Measurements from ENCODE around the gene LILRB2.

Gene LILRB2

GRCh38 chr19:54271106-54271505, 9.8 kb downstream of the LILRB2 start:
- CTCF ChIA-PET, result interaction anchor here (0.8 kb wide), 1 partner anchor 72 kb away, joined by 3 read pairs; no protein-coding TSS in a partner anchor

GRCh38 chr19:54268936-54269335, 12.0 kb downstream of the LILRB2 start:
- CTCF ChIA-PET, result interaction anchor here (1.0 to 1.5 kb wide), 3 partner anchors 12 to 95 kb away, joined by 3 to 6 read pairs (median 3); partner anchors contain the start of gene LILRB2
- H3K27ac ChIP-seq (ENCODE audit: insufficient read depth in 1 of 2, low read depth in 1 of 2, low read length in 2 of 2, poor library complexity in 1 of 2, severe bottlenecking in 2 of 2), result no peak overlapping the region
- H3K4me1 ChIP-seq (ENCODE audit: control extremely low read depth in 1 of 4, control insufficient read depth in 4 of 4, insufficient read depth in 4 of 4, low read length in 3 of 4), result peaks cover 0 to 10% (median 5%) of the 10 kb centered on the region in 4 experiments

More at GRCh38 chr19:54271106-54271505, 9.8 kb downstream of the LILRB2 start:
- no peaks in the 10 kb centered on the region for H3K27me3 ChIP-seq (replicated peaks in 2 of 5; ENCODE audit: control insufficient read depth in 4 of 5, insufficient read depth in 5 of 5, low read length in 4 of 5)
- no peak overlapping the region for H3K4me3 ChIP-seq (ENCODE audit: control insufficient read depth in 1 of 7, extremely low read depth in 1 of 7, insufficient read depth in 4 of 7, low read depth in 2 of 7, low read length in 6 of 7)
- POLR2A ChIA-PET, result interaction anchor here (0.5 kb wide), 1 partner anchor 423 kb away, joined by 3 read pairs; no protein-coding TSS in a partner anchor
- peaks cover 0 to 8% (median 5%) of the 10 kb centered on the region in 4 experiments for H3K4me1 ChIP-seq (ENCODE audit: control extremely low read depth in 1 of 4, control insufficient read depth in 4 of 4, insufficient read depth in 4 of 4, low read length in 3 of 4)
- no peaks in the 10 kb centered on the region for H3K9me3 ChIP-seq (ENCODE audit: control extremely low read depth in 1 of 5, control insufficient read depth in 4 of 5, insufficient read depth in 2 of 5, low read depth in 1 of 5, low read length in 4 of 5)
- DNase-seq, result no peak
- H3K27ac ChIP-seq (ENCODE audit: insufficient read depth in 1 of 2, low read depth in 1 of 2, low read length in 2 of 2, poor library complexity in 1 of 2, severe bottlenecking in 2 of 2), result no peak overlapping the region
- WGBS (ENCODE audit: insufficient coverage), result 83% methylated on average over 5 of the region's 8 CpGs
- peaks cover 0 to 5% (median 1%) of the 10 kb centered on the region in 4 experiments for H3K36me3 ChIP-seq (ENCODE audit: control insufficient read depth in 4 of 4, insufficient read depth in 4 of 4, low read length in 3 of 4)

GRCh38 chr19:54266133-54266532, 14.8 kb downstream of the LILRB2 start:
- 11% methylated on average over 6 of the region's 6 CpGs for WGBS (ENCODE audit: insufficient coverage)
- CTCF ChIA-PET, result interaction anchor here (0.7 to 3.4 kb wide), 35 partner anchors 10 to 150 kb away, joined by 3 to 17 read pairs (median 5); partner anchors contain the start of genes LILRB3, TMC4 and TTYH1
- no peak overlapping the region for H3K27ac ChIP-seq (ENCODE audit: insufficient read depth in 1 of 2, low read depth in 1 of 2, low read length in 2 of 2, poor library complexity in 1 of 2, severe bottlenecking in 2 of 2)
- H3K4me1 ChIP-seq (ENCODE audit: control extremely low read depth in 1 of 4, control insufficient read depth in 4 of 4, insufficient read depth in 4 of 4, low read length in 3 of 4), result peaks cover 0 to 2% (median under 1%) of the 10 kb centered on the region in 4 experiments
- POLR2A ChIA-PET, result interaction anchor here (0.5 to 0.6 kb wide), 2 partner anchors 20 to 77 kb away, joined by 3 read pairs; no protein-coding TSS in a partner anchor
- no peaks in the 10 kb centered on the region for H3K9me3 ChIP-seq (ENCODE audit: control extremely low read depth in 1 of 5, control insufficient read depth in 4 of 5, insufficient read depth in 2 of 5, low read depth in 1 of 5, low read length in 4 of 5)
- H3K36me3 ChIP-seq (ENCODE audit: control insufficient read depth in 4 of 4, insufficient read depth in 4 of 4, low read length in 3 of 4), result no peaks in the 10 kb centered on the region
- peak; percentile 80 to 91 (median 86) for DNase-seq
- no peaks in the 10 kb centered on the region for H3K27me3 ChIP-seq (replicated peaks in 2 of 5; ENCODE audit: control insufficient read depth in 4 of 5, insufficient read depth in 5 of 5, low read length in 4 of 5)
- no peak overlapping the region for H3K4me3 ChIP-seq (ENCODE audit: control insufficient read depth in 1 of 7, extremely low read depth in 1 of 7, insufficient read depth in 4 of 7, low read depth in 2 of 7, low read length in 6 of 7)

More at GRCh38 chr19:54268936-54269335, 12.0 kb downstream of the LILRB2 start:
- no peak for DNase-seq
- Histone ChIP-seq H3K9me3 (ENCODE audit: control extremely low read depth in 1 of 5, control insufficient read depth in 4 of 5, insufficient read depth in 2 of 5, low read depth in 1 of 5, low read length in 4 of 5) (no peaks in the 10 kb centered on the region), H3K4me3 (ENCODE audit: control insufficient read depth in 1 of 7, extremely low read depth in 1 of 7, insufficient read depth in 4 of 7, low read depth in 2 of 7, low read length in 6 of 7) (no peak overlapping the region), H3K27me3 (replicated peaks in 2 of 5; ENCODE audit: control insufficient read depth in 4 of 5, insufficient read depth in 5 of 5, low read length in 4 of 5) (no peaks in the 10 kb centered on the region), H3K36me3 (ENCODE audit: control insufficient read depth in 4 of 4, insufficient read depth in 4 of 4, low read length in 3 of 4) (no peaks in the 10 kb centered on the region)
- no CpG with 5 or more reads among the region's 2 CpGs for WGBS (ENCODE audit: insufficient coverage)
- POLR2A ChIA-PET, result no interaction called here

GRCh38 chr19:54262470-54262869, 18.4 kb downstream of the LILRB2 start:
- DNase-seq, result no peak
- WGBS (ENCODE audit: insufficient coverage), result no CpG with 5 or more reads among the region's 2 CpGs

GRCh38 chr19:54262066-54262465, 18.8 kb downstream of the LILRB2 start:
- Histone ChIP-seq H3K36me3 (ENCODE audit: control insufficient read depth in 4 of 4, insufficient read depth in 4 of 4, low read length in 3 of 4) (no peaks in the 10 kb centered on the region), H3K9me3 (ENCODE audit: control extremely low read depth in 1 of 5, control insufficient read depth in 4 of 5, insufficient read depth in 2 of 5, low read depth in 1 of 5, low read length in 4 of 5) (no peaks in the 10 kb centered on the region), H3K27me3 (replicated peaks in 2 of 5; ENCODE audit: control insufficient read depth in 4 of 5, insufficient read depth in 5 of 5, low read length in 4 of 5) (peaks cover 0 to 7% (median 0%) of the 10 kb centered on the region in 5 experiments), H3K4me3 (ENCODE audit: control insufficient read depth in 1 of 7, extremely low read depth in 1 of 7, insufficient read depth in 4 of 7, low read depth in 2 of 7, low read length in 6 of 7) (no peak overlapping the region), H3K4me1 (ENCODE audit: control extremely low read depth in 1 of 4, control insufficient read depth in 4 of 4, insufficient read depth in 4 of 4, low read length in 3 of 4) (peaks cover 0 to 2% (median 0%) of the 10 kb centered on the region in 4 experiments), H3K27ac (ENCODE audit: insufficient read depth in 1 of 2, low read depth in 1 of 2, low read length in 2 of 2, poor library complexity in 1 of 2, severe bottlenecking in 2 of 2) (no peak overlapping the region)
- no peak for DNase-seq
- 92% methylated on average over 9 of the region's 11 CpGs for WGBS (ENCODE audit: insufficient coverage)
- ChIA-PET CTCF (interaction anchor here (0.9 to 1.3 kb wide), 2 partner anchors 25 to 37 kb away, joined by 3 read pairs; no protein-coding TSS in a partner anchor), POLR2A (no interaction called here)

More at GRCh38 chr19:54262470-54262869, 18.4 kb downstream of the LILRB2 start:
- no peak overlapping the region for H3K27ac ChIP-seq (ENCODE audit: insufficient read depth in 1 of 2, low read depth in 1 of 2, low read length in 2 of 2, poor library complexity in 1 of 2, severe bottlenecking in 2 of 2)
- ChIA-PET POLR2A (no interaction called here), CTCF (interaction anchor here (1.3 kb wide), 1 partner anchor 37 kb away, joined by 3 read pairs; no protein-coding TSS in a partner anchor)
- H3K4me1 ChIP-seq (ENCODE audit: control extremely low read depth in 1 of 4, control insufficient read depth in 4 of 4, insufficient read depth in 4 of 4, low read length in 3 of 4), result peaks cover 0 to 2% (median 0%) of the 10 kb centered on the region in 4 experiments
- H3K36me3 ChIP-seq (ENCODE audit: control insufficient read depth in 4 of 4, insufficient read depth in 4 of 4, low read length in 3 of 4), result no peaks in the 10 kb centered on the region
- H3K27me3 ChIP-seq (replicated peaks in 2 of 5; ENCODE audit: control insufficient read depth in 4 of 5, insufficient read depth in 5 of 5, low read length in 4 of 5), result peaks cover 0 to 2% (median 0%) of the 10 kb centered on the region in 5 experiments
- no peak overlapping the region for H3K4me3 ChIP-seq (ENCODE audit: control insufficient read depth in 1 of 7, extremely low read depth in 1 of 7, insufficient read depth in 4 of 7, low read depth in 2 of 7, low read length in 6 of 7)
- no peaks in the 10 kb centered on the region for H3K9me3 ChIP-seq (ENCODE audit: control extremely low read depth in 1 of 5, control insufficient read depth in 4 of 5, insufficient read depth in 2 of 5, low read depth in 1 of 5, low read length in 4 of 5)

- H3K27me3 ChIP-seq (replicated peaks in 2 of 5; ENCODE audit: control insufficient read depth in 4 of 5, insufficient read depth in 5 of 5, low read length in 4 of 5), result peaks cover 0 to 9% (median 0%) of the 10 kb centered on the region in 5 experiments
- 86% methylated on average over 9 of the region's 9 CpGs for WGBS (ENCODE audit: insufficient coverage)
- CTCF ChIA-PET, result interaction anchor here (0.8 to 1.0 kb wide), 3 partner anchors 10 to 89 kb away, joined by 3 to 4 read pairs (median 3); no protein-coding TSS in a partner anchor
- no peaks in the 10 kb centered on the region for H3K36me3 ChIP-seq (ENCODE audit: control insufficient read depth in 4 of 4, insufficient read depth in 4 of 4, low read length in 3 of 4)
- POLR2A ChIA-PET, result no interaction called here
- H3K4me1 ChIP-seq (ENCODE audit: control extremely low read depth in 1 of 4, control insufficient read depth in 4 of 4, insufficient read depth in 4 of 4, low read length in 3 of 4), result no peaks in the 10 kb centered on the region
- H3K4me3 ChIP-seq (ENCODE audit: control insufficient read depth in 1 of 7, extremely low read depth in 1 of 7, insufficient read depth in 4 of 7, low read depth in 2 of 7, low read length in 6 of 7), result no peak within 1 kb of the TSS
- no peaks in the 10 kb centered on the region for H3K9me3 ChIP-seq (ENCODE audit: control extremely low read depth in 1 of 5, control insufficient read depth in 4 of 5, insufficient read depth in 2 of 5, low read depth in 1 of 5, low read length in 4 of 5)
- no peak for DNase-seq
- no peak within 1 kb of the TSS for H3K27ac ChIP-seq (ENCODE audit: insufficient read depth in 1 of 2, low read depth in 1 of 2, low read length in 2 of 2, poor library complexity in 1 of 2, severe bottlenecking in 2 of 2)
Measured at GRCh38 chr19:54257116-54257480, 23.8 kb downstream of the LILRB2 start, which contains the start of gene LILRB5. Gene LILRB5, minus strand, starts transcription at chr19:54257273. Its CDS starts 80 bp downstream, at chr19:54257193.

Measured in common myeloid progenitor, CD34-positive (primary cell).